Spleen (tissue), 11 donors: ENCODE measurements around the gene PAK6. TPM values are rescaled to one million over a fixed set of nuclear protein-coding genes. Genes with fewer than 3 reads are reported as not detected.

Experiments
- DNase-seq: peaks from one replicate; pipeline ENCODE4 v3.0.0-alpha.2; 2020
- H3K27ac ChIP-seq, 8 donors: fragments of 200-600 bp; sonication (generic) in 7 of 8; 1 replicate in 4 of 8; 2 replicates in 4 of 8; pipeline versions ENCODE4 v1.5.0 to v1.8.0; 2016 to 2021; ENCODE audit warnings: inconsistent platforms in 4 of 8, mild to moderate bottlenecking in 4 of 8, moderate library complexity in 1 of 8
- H3K27me3 ChIP-seq, 7 donors: fragments of 200-600 bp; sonication (generic) in 6 of 7; replicated peaks in 1 of 7; 1 replicate in 4 of 7; 2 replicates in 3 of 7; pipeline versions ENCODE4 v1.5.0 to v1.8.0; 2016 to 2021; ENCODE audit warnings: inconsistent platforms in 3 of 7, mild to moderate bottlenecking in 1 of 7
- H3K36me3 ChIP-seq, 6 donors: fragments of 200-600 bp; sonication (generic) in 5 of 6; 1 replicate in 4 of 6; 2 replicates in 2 of 6; pipeline versions ENCODE4 v1.5.0 to v1.8.0; 2016 to 2021; ENCODE audit warnings: inconsistent platforms in 2 of 6
- H3K4me1 ChIP-seq, 6 donors: fragments of 200-600 bp; sonication (generic) in 5 of 6; 1 replicate in 3 of 6; 2 replicates in 3 of 6; pipeline versions ENCODE4 v1.5.0 to v1.8.0; 2016 to 2021; ENCODE audit warnings: inconsistent platforms in 3 of 6
- H3K4me3 ChIP-seq, 8 donors: fragments of 200-600 bp; sonication (generic) in 7 of 8; 1 replicate in 4 of 8; 2 replicates in 4 of 8; pipeline versions ENCODE4 v1.5.0 to v1.8.0; 2016 to 2021; ENCODE audit warnings: inconsistent platforms in 4 of 8, mild to moderate bottlenecking in 4 of 8, moderate library complexity in 2 of 8
- H3K9me3 ChIP-seq, 8 donors: fragments of 200-600 bp; sonication (generic) in 7 of 8; 1 replicate in 4 of 8; 2 replicates in 4 of 8; pipeline versions ENCODE4 v1.5.0 to v1.8.0; 2016 to 2021; ENCODE audit warnings: inconsistent platforms in 4 of 8
- POLR2A ChIP-seq, 3 donors: fragments of 450-650 bp; IDR thresholded peaks; one replicate each; pipeline ENCODE4 v1.5.1; 2017; ENCODE audit warnings: antibody characterized with exemption in 3 of 3, mild to moderate bottlenecking in 1 of 3
- POLR2AphosphoS5 ChIP-seq, 3 donors: sonication (generic); formaldehyde crosslinking; IDR thresholded peaks; one replicate each; pipeline ENCODE4 v1.5.1; 2017; ENCODE audit warnings: antibody characterized with exemption in 3 of 3
- WGBS, 5 donors: extraction: QIAGEN DNeasy Blood & Tissue Kit in 3 of 5; methylation state at CpG; one replicate each; pipeline versions ENCODE4 v1.1.5 to v1.1.7; 2013 to 2018; 5-methylcytosine and 5-hydroxymethylcytosine counted together
- intact Hi-C: fragments of 100-400 bp; cut with DNase I; formaldehyde crosslinking; loops from one replicate; pipeline ENCODE4 v1.15.0; 2023; ENCODE audit warnings: low total_unique reads
- polyA plus RNA-seq, 3 donors: library from polyadenylated mRNA; stranded (reverse); fragments of 200-250 nt; gene quantifications; one replicate each; pipeline ENCODE4 v1.2.1, GENCODE V29; 2013
- total RNA-seq, 7 donors: library from RNA; depleted of rRNA in 3 of 7; stranded (reverse); fragments of >200 nt in 3 of 7; fragmentation: NEBNext Ultra II Directional in 4 of 7; extraction: Animal tissue kit (Norgen Biotek cat#: 25700) in 4 of 7; gene quantifications; one replicate each; pipeline versions ENCODE4 v1.1.0 to v1.2.1, GENCODE V29; 2016 to 2021
- TF ChIP-seq, protein P1 (sequence below), 11 experiments: fragments of 200-600 bp in 7 of 11; fragments of 450-650 bp in 4 of 11; sonication (generic) in 4 of 11; IDR thresholded peaks in 8 of 11; conservative IDR thresholded peaks in 3 of 11; 1 replicate in 7 of 11; 2 replicates in 4 of 11; pipeline versions ENCODE4 v1.4.0 to v1.8.0; 2016 to 2021; ENCODE audit warnings: antibody characterized with exemption in 11 of 11, inconsistent platforms in 4 of 11, mild to moderate bottlenecking in 1 of 11
- donor health status: healthy with polysubstance abuse.
- donor health status: DM: no; HTN: no; CAD: no; lungs with moderate emphysema.
- donor health status: DM: no; HTN: no; CAD: no.
- donor health status: Bipolar disorder and iron deficiency.
- donor health status: healthy.
- donor health status: DM: no; HTN: no; CAD: no.
- donor health status: DM: yes; HTN: yes; CAD: no.

PAK6 gene
- total and polyA plus RNA-seq, 10 donors: 0.24 to 5.4 (median 1.7) TPM

DNA sequence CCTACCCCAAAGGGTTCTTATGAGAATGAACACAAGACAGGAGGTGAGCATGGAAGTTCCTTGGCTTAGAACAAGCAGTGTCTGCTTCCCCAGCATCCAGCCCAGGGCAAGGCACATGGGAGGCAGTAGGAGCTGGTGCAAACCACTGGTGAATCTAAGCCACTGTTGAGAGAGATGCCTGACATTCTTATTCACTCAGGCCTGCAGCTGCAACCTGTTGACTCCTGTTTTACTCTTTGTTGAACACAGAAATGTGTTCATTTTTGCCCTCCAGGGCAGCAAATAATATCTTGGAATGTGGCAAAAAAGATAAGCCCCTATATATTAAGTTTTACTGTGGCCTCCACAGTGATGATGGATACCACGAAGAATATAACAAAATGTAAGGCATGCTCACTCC is 8.9 kb upstream of the PAK6 start:
- intact Hi-C loops: no loop called here
- Histone ChIP-seq H3K27me3 (no peaks in the 10 kb centered on the region), H3K4me1 (peaks cover 0 to 15% (median 6%) of the 10 kb centered on the region in 6 donors), H3K9me3 (no peaks in the 10 kb centered on the region), H3K27ac (no peak overlapping the region), H3K4me3 (no peak overlapping the region), H3K36me3 (peaks cover 0 to 10% (median 0%) of the 10 kb centered on the region in 6 donors)
- DNase-seq: no peak
- 92 to 100% (median 100%) methylated on average over 1 of the region's 1 CpG for WGBS, 5 donors
- no peak for TF ChIP-seq POLR2A (IDR thresholded peaks at IDR 0.05)
- TF ChIP-seq POLR2AphosphoS5 (IDR thresholded peaks at IDR 0.05): no peak
- TF ChIP-seq, protein P1, sequence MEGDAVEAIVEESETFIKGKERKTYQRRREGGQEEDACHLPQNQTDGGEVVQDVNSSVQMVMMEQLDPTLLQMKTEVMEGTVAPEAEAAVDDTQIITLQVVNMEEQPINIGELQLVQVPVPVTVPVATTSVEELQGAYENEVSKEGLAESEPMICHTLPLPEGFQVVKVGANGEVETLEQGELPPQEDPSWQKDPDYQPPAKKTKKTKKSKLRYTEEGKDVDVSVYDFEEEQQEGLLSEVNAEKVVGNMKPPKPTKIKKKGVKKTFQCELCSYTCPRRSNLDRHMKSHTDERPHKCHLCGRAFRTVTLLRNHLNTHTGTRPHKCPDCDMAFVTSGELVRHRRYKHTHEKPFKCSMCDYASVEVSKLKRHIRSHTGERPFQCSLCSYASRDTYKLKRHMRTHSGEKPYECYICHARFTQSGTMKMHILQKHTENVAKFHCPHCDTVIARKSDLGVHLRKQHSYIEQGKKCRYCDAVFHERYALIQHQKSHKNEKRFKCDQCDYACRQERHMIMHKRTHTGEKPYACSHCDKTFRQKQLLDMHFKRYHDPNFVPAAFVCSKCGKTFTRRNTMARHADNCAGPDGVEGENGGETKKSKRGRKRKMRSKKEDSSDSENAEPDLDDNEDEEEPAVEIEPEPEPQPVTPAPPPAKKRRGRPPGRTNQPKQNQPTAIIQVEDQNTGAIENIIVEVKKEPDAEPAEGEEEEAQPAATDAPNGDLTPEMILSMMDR (IDR thresholded peaks at IDR 0.05 in 8 of 11, conservative IDR thresholded peaks at IDR 0.05 in 3 of 11): no peak

DNA sequence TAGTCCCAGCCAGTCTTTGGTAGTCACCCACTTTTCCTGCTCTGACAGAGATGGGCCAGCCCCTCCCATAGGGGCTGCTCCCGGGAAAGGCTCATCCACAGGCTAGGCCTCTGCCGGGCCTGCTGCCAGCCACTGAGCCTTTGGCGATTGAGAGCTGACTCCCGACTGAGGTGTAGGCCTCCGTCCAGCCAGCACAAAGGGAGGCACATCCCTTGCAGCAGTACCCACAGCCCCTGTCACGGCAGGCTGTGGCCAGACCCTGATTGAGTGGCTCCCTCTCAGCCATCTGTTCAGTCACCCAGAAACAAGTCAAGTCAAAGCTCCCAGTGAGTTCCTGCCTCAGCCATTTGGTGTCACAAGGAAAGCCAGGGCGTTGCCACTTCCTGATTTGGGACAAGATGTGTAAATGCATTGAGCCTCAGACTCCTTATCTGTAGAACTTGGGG is 6.2 kb upstream of the PAK6 start:
- intact Hi-C loops: no loop called here
- H3K9me3 ChIP-seq: no peaks in the 10 kb centered on the region
- DNase-seq: no peak
- H3K4me1 ChIP-seq: peaks cover 3 to 25% (median 14%) of the 10 kb centered on the region in 6 donors
- no peak overlapping the region for H3K4me3 ChIP-seq
- peaks cover 0 to 9% (median 0%) of the 10 kb centered on the region in 6 donors for H3K36me3 ChIP-seq
- TF ChIP-seq POLR2AphosphoS5 (IDR thresholded peaks at IDR 0.05) (no peak), POLR2A (IDR thresholded peaks at IDR 0.05) (no peak)
- TF ChIP-seq, protein P1 (IDR thresholded peaks at IDR 0.05 in 8 of 11, conservative IDR thresholded peaks at IDR 0.05 in 3 of 11): no peak
- H3K27me3 ChIP-seq: no peaks in the 10 kb centered on the region
- H3K27ac ChIP-seq: no peak overlapping the region
- WGBS, 5 donors: 59 to 87% (median 74%) methylated on average over 6 to 7 of the region's 7 CpGs

DNA sequence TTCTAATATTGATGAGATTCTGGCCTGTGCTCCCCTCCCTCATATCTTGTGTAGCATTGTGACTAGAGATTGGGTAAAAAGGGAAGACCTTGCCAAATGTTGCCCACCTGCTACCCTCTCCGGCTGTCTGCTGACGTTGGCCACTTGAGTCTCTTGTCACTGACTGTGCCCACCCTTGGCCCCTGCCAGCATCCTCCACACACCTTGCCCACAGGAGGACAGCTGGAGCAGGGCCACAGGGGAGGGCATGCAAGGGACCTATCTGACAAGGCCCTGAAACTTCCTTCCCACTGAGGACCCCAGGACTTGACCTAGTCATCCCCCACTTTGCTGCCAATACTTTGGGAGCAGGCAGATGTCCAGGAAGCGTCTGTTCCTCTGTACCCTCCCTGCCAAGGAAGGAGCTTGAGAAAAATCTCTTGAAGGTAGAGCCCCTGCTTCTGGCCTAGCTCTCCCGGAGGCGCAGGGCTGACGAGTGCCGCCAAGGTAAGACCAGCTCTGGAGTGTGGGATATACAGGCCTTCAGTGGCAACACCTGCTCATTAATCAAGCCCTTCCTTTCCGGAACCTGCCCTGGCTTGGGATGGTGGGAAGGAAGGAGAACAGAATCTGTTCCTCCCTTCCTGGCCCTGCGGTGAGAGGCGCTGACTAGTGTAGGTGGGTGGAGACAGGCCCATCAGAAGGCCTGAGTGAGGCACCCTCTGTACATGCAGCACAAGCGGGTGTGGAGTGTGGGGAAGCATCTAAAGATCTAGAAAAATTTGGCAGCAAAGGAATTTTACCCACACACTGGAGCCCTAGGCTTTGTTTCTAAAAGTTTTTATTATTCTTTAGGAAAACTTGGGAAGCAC is 4.9 kb upstream of the PAK6 start:
- no peak for TF ChIP-seq POLR2AphosphoS5 (IDR thresholded peaks at IDR 0.05)
- Histone ChIP-seq H3K9me3 (no peaks in the 10 kb centered on the region), H3K4me1 (peaks cover 3 to 33% (median 19%) of the 10 kb centered on the region in 6 donors), H3K4me3 (no peak overlapping the region), H3K27ac (no peak overlapping the region), H3K36me3 (peaks cover 0 to 9% (median 0%) of the 10 kb centered on the region in 6 donors), H3K27me3 (peaks cover 0 to 12% (median 2%) of the 10 kb centered on the region in 7 donors)
- intact Hi-C loops: no loop called here
- 80 to 88% (median 85%) methylated on average over 11 of the region's 11 CpGs for WGBS, 5 donors
- DNase-seq: no peak

DNA sequence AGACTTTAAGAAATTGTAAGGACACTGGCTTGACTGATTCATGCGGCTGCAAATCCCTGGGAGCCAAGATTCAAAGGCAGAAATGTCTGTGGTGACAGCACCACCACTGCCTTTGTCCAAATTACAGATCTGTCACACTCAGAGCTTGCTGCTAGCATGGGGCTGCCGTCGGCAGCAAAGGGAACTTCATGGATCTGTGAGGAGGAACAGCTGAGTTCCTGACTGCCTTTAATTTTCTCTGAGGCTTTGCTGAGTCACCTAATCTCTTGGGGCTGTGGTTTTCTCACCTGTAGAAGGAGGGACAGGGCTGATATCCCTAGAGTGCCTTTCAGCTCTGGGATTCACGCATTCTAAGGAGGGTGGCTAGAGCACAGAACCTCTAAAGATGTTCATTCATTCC is 4.1 kb upstream of the PAK6 start:
- Histone ChIP-seq H3K4me1 (peaks cover 3 to 40% (median 25%) of the 10 kb centered on the region in 6 donors), H3K27me3 (peaks cover 0 to 20% (median 10%) of the 10 kb centered on the region in 7 donors), H3K27ac (peak overlapping the region in 6 of 8 donors; percentile 8 to 73 (median 56)), H3K4me3 (peak overlapping the region in 1 of 8 donors; percentile 19), H3K36me3 (peaks cover 0 to 2% (median 0%) of the 10 kb centered on the region in 6 donors), H3K9me3 (no peaks in the 10 kb centered on the region)
- WGBS, 5 donors: 47 to 72% (median 61%) methylated on average over 3 to 4 of the region's 4 CpGs
- TF ChIP-seq, protein P1 (IDR thresholded peaks at IDR 0.05 in 8 of 11, conservative IDR thresholded peaks at IDR 0.05 in 3 of 11): no peak
- TF ChIP-seq POLR2A (IDR thresholded peaks at IDR 0.05) (no peak), POLR2AphosphoS5 (IDR thresholded peaks at IDR 0.05) (no peak)
- intact Hi-C loops: no loop called here
- no peak for DNase-seq
